ENCODE data around the gene TCF4.

DNA sequence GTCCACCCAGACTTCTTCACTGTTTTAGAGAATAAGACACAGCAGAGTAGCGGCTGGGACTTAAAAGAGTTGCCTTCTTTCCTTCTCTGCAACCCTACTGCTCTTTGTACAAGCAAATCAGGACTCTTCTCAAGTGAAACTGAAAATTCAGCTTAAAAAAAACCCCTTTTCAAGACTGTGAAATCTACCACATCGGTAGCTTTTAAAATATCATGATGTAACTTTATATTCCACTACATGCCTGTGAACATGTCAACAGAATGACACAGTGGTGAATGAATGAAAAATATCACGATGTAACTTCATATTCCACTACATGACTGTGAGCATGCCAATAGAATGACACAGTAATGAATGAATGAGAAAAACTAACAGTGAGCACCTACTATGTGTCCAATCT is 53.4 kb downstream of the TCF4 start:
- TF ChIP-seq, protein P1, sequence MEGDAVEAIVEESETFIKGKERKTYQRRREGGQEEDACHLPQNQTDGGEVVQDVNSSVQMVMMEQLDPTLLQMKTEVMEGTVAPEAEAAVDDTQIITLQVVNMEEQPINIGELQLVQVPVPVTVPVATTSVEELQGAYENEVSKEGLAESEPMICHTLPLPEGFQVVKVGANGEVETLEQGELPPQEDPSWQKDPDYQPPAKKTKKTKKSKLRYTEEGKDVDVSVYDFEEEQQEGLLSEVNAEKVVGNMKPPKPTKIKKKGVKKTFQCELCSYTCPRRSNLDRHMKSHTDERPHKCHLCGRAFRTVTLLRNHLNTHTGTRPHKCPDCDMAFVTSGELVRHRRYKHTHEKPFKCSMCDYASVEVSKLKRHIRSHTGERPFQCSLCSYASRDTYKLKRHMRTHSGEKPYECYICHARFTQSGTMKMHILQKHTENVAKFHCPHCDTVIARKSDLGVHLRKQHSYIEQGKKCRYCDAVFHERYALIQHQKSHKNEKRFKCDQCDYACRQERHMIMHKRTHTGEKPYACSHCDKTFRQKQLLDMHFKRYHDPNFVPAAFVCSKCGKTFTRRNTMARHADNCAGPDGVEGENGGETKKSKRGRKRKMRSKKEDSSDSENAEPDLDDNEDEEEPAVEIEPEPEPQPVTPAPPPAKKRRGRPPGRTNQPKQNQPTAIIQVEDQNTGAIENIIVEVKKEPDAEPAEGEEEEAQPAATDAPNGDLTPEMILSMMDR (conservative IDR thresholded peaks at IDR 0.05; ENCODE audit: low read length): no peak
- no peak for TF ChIP-seq EZH2phosphoT487 (IDR thresholded peaks at IDR 0.05; ENCODE audit: borderline replicate concordance)

Data from Loucy (cell line).